Measurements from ENCODE around the gene HLA-DRB5.
"Not testable (repeated sequence)": the region's sequence is repeated elsewhere in the genome, so short reads cannot be mapped to it uniquely, and the experiment has no call there.

The HLA-DRB5 gene

GRCh38 chr6:32472781-32473375 is 57.2 kb downstream of the HLA-DRB5 start:
- peaks cover 21% of the 10 kb centered on the region for H3K27me3 Mint-ChIP-seq
- H3K4me3 Mint-ChIP-seq, result no peak overlapping the region
- H3K27ac Mint-ChIP-seq, result no peak overlapping the region
- no peaks in the 10 kb centered on the region for H3K9me3 Mint-ChIP-seq
- H3K36me3 Mint-ChIP-seq, result no peaks in the 10 kb centered on the region
- H3K4me1 Mint-ChIP-seq, result peaks cover 3% of the 10 kb centered on the region

GRCh38 chr6:32467743-32468503 is 62.2 kb downstream of the HLA-DRB5 start:
- not testable (repeated sequence) for H3K36me3 Mint-ChIP-seq, H3K27ac Mint-ChIP-seq, H3K4me1 Mint-ChIP-seq, H3K4me3 Mint-ChIP-seq
- H3K27me3 Mint-ChIP-seq, result peaks cover 29% of the 10 kb centered on the region
- H3K9me3 Mint-ChIP-seq, result peaks cover 14% of the 10 kb centered on the region

All from activated naive CD4-positive, alpha-beta T cell treated with anti-CD3 and anti-CD28 coated beads, Interleukin-2, amount 50 U/mL, for 24 hours (primary cell).